Loucy (cell line): ENCODE results near the gene BRMS1.

Experiments used
- H2AFZ ChIP-seq: fragments of 200-600 bp; sonication (generic); 2 replicates; pipeline ENCODE4 v1.6.0; 2016; ENCODE audit warnings: antibody characterized with exemption, mild to moderate bottlenecking, low read length, moderate library complexity
- H3F3A ChIP-seq: fragments of 200-600 bp; 2 replicates; pipeline ENCODE4 v1.6.0; 2016; ENCODE audit warnings: antibody characterized with exemption, low read depth, mild to moderate bottlenecking
- H3K27me3 ChIP-seq: fragments of 200-600 bp; sonication (generic); 2 replicates; pipeline ENCODE4 v1.6.1; 2014; ENCODE audit warnings: low read length, mild to moderate bottlenecking; ENCODE audit not compliant: insufficient read depth, poor library complexity, severe bottlenecking
- H3K36me3 ChIP-seq: fragments of 200-600 bp; sonication (generic); 2 replicates; pipeline ENCODE4 v1.6.1; 2016; ENCODE audit warnings: low read length; ENCODE audit not compliant: insufficient read depth
- H3K4me1 ChIP-seq: fragments of 200-600 bp; sonication (generic); 2 replicates; pipeline ENCODE4 v1.5.1; 2014; ENCODE audit warnings: low read length, mild to moderate bottlenecking; ENCODE audit not compliant: insufficient read depth, poor library complexity, severe bottlenecking
- H3K4me2 ChIP-seq: fragments of 200-600 bp; sonication (generic); 2 replicates; pipeline ENCODE4 v1.6.0; 2014; ENCODE audit warnings: antibody characterized with exemption, low read length, low read depth, mild to moderate bottlenecking; ENCODE audit not compliant: poor library complexity, severe bottlenecking
- H3K4me3 ChIP-seq: fragments of 200-600 bp; sonication (generic); 2 replicates; pipeline ENCODE4 v1.5.1; 2014; ENCODE audit warnings: low read length, mild to moderate bottlenecking, mixed read lengths; ENCODE audit not compliant: poor library complexity, severe bottlenecking
- H3K79me2 ChIP-seq: fragments of 200-600 bp; sonication (generic); 2 replicates; pipeline ENCODE4 v1.6.1; 2014; ENCODE audit warnings: low read length; ENCODE audit not compliant: insufficient read depth
- H3K9ac ChIP-seq: fragments of 200-600 bp; sonication (generic); 2 replicates; pipeline ENCODE4 v1.6.0; 2014; ENCODE audit warnings: mild to moderate bottlenecking, low read depth, low read length, moderate library complexity; ENCODE audit not compliant: poor library complexity, severe bottlenecking
- H3K9me2 ChIP-seq: fragments of 200-600 bp; sonication (generic); replicated peaks from 2 replicates; pipeline ENCODE4 v1.6.1; 2016; ENCODE audit warnings: low read depth, low read length, mixed read lengths
- H3K9me3 ChIP-seq: fragments of 200-600 bp; sonication (generic); 2 replicates; pipeline ENCODE4 v1.6.1; 2014; ENCODE audit warnings: mild to moderate bottlenecking, antibody characterized with exemption, low read length, low read depth; ENCODE audit not compliant: insufficient read depth
- H4K20me1 ChIP-seq: fragments of 200-600 bp; sonication (generic); 2 replicates; pipeline ENCODE4 v1.6.0; 2014; ENCODE audit warnings: antibody characterized with exemption, low read length, mild to moderate bottlenecking; ENCODE audit not compliant: insufficient read depth, poor library complexity, severe bottlenecking
- EZH2phosphoT487 ChIP-seq: fragments of 200-600 bp; IDR thresholded peaks from 2 replicates; pipeline ENCODE4 v1.6.1; 2018; ENCODE audit warnings: antibody characterized with exemption, mild to moderate bottlenecking, moderate library complexity, borderline replicate concordance
- TF ChIP-seq, protein P1 (sequence below): fragments of 200-600 bp; sonication (generic); conservative IDR thresholded peaks from 2 replicates; pipeline ENCODE4 v1.5.1; 2014; ENCODE audit warnings: mild to moderate bottlenecking, antibody characterized with exemption, low read length

BRMS1 gene

GRCh38 chr11:66340596-66341501 is 4.1 kb downstream of the BRMS1 start:
- H3K36me3 ChIP-seq = peaks cover 15% of the 10 kb centered on the region; the same call in 1 of the 2 replicates
- H3K9ac ChIP-seq = no peak overlapping the region
- no peak overlapping the region for H3K4me3 ChIP-seq
- peaks cover 7% of the 10 kb centered on the region for H4K20me1 ChIP-seq
- H3K9me2 ChIP-seq = no peaks in the 10 kb centered on the region
- no peak for TF ChIP-seq EZH2phosphoT487
- TF ChIP-seq, protein P1, sequence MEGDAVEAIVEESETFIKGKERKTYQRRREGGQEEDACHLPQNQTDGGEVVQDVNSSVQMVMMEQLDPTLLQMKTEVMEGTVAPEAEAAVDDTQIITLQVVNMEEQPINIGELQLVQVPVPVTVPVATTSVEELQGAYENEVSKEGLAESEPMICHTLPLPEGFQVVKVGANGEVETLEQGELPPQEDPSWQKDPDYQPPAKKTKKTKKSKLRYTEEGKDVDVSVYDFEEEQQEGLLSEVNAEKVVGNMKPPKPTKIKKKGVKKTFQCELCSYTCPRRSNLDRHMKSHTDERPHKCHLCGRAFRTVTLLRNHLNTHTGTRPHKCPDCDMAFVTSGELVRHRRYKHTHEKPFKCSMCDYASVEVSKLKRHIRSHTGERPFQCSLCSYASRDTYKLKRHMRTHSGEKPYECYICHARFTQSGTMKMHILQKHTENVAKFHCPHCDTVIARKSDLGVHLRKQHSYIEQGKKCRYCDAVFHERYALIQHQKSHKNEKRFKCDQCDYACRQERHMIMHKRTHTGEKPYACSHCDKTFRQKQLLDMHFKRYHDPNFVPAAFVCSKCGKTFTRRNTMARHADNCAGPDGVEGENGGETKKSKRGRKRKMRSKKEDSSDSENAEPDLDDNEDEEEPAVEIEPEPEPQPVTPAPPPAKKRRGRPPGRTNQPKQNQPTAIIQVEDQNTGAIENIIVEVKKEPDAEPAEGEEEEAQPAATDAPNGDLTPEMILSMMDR = no peak
- no peaks in the 10 kb centered on the region for H3K27me3 ChIP-seq
- H3K79me2 ChIP-seq = peaks cover 22% of the 10 kb centered on the region
- H2AFZ ChIP-seq = no peak overlapping the region
- H3K4me1 ChIP-seq = peaks cover 25% of the 10 kb centered on the region
- H3K4me2 ChIP-seq = no peak overlapping the region
- H3F3A ChIP-seq = no peaks in the 10 kb centered on the region
- H3K9me3 ChIP-seq = no peaks in the 10 kb centered on the region

GRCh38 chr11:66339686-66340483 is 5.0 kb downstream of the BRMS1 start:
- H4K20me1 ChIP-seq = peaks cover 7% of the 10 kb centered on the region
- no peak overlapping the region for H3K4me3 ChIP-seq
- no peaks in the 10 kb centered on the region for H3F3A ChIP-seq
- H3K79me2 ChIP-seq = peaks cover 22% of the 10 kb centered on the region
- H3K9me3 ChIP-seq = no peaks in the 10 kb centered on the region
- no peak overlapping the region for H2AFZ ChIP-seq
- TF ChIP-seq, protein P1 = no peak
- TF ChIP-seq EZH2phosphoT487 = no peak
- peaks cover 15% of the 10 kb centered on the region; the same call in 1 of the 2 replicates for H3K36me3 ChIP-seq
- H3K4me2 ChIP-seq = no peak overlapping the region
- peaks cover 17% of the 10 kb centered on the region for H3K4me1 ChIP-seq
- H3K9me2 ChIP-seq = no peaks in the 10 kb centered on the region
- no peak overlapping the region for H3K9ac ChIP-seq
- no peaks in the 10 kb centered on the region for H3K27me3 ChIP-seq

DNA sequence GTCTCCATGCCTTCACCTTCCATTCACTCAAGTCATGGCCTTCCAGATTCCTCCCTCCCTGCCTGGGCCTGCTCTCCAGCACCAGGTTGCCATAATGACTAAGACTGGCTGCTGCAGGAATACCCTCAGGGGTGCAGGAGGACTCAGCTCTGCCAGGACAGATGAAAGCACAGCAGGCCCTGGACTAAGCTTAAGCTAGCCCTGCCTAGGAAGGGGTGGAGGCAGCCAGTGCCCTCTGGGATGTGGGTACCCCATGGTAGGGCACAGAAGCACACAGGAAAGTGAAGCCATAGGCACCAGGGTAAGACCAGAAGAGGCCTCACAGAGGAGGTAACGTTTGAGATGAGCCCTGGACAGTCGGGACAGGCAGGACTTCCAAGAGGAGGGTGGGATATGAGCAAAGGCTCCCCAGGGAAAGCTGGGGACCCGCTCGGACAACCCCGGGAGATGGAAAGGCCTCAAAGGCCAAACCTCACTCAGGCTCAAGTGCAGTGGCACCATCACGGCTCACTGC is 5.7 kb downstream of the BRMS1 start:
- peaks cover 1% of the 10 kb centered on the region for H4K20me1 ChIP-seq
- H3K4me1 ChIP-seq = peaks cover 13% of the 10 kb centered on the region
- H3K9ac ChIP-seq = no peak overlapping the region
- no peak for TF ChIP-seq EZH2phosphoT487
- TF ChIP-seq, protein P1 = no peak
- no peak overlapping the region for H2AFZ ChIP-seq
- no peak overlapping the region for H3K4me3 ChIP-seq
- H3K9me3 ChIP-seq = no peaks in the 10 kb centered on the region
- peaks cover 15% of the 10 kb centered on the region for H3K79me2 ChIP-seq
- no peaks in the 10 kb centered on the region for H3K27me3 ChIP-seq
- peaks cover 15% of the 10 kb centered on the region; the same call in 1 of the 2 replicates for H3K36me3 ChIP-seq
- H3K9me2 ChIP-seq = no peaks in the 10 kb centered on the region
- H3K4me2 ChIP-seq = no peak overlapping the region
- no peaks in the 10 kb centered on the region for H3F3A ChIP-seq
